Stimulated activated CD4-positive, alpha-beta T cell treated with anti-CD3 and anti-CD28 coated beads, Interleukin-15, amount 100 ng/mL, for 24 hours (primary cell): ENCODE measurements around the gene CD300LB.
"Not testable (repeated sequence)": the region's sequence is repeated elsewhere in the genome, so short reads cannot be mapped to it uniquely, and the experiment has no call there.

Source experiments
- DNase-seq: peaks from one replicate; pipeline ENCODE4 v3.0.0-alpha.2; 2020

CD300LB gene

GRCh38 chr17:74531231-74531761 is at the start of gene CD300LB:
CD300LB (minus strand) TSS chr17:74531475; CDS start chr17:74531350, 125 bp downstream.
- no peak for DNase-seq

DNA sequence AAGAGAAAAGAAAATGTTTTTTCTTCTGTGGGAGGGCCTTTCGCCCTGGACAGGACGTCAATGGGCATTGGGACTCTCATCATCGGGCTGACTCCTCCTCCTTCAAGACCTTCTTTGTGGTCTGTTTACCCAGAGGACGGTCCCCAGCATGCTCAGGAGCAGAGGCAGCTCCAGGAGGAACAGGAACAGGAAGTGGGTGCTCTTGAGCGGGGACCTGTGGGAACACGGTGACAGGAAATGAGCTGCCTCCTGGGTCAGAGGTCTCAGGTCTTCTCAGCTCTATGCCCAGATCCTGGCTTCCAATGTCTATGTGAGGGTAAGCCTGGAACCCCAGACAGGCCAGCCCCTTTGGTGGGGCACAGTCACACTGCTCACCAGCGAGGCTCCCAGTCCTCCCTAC is 48.6 kb upstream of the CD300LB start:
- no peak for DNase-seq

- no peak for DNase-seq
Measured at GRCh38 chr17:74578979-74579378, 47.7 kb upstream of the CD300LB start.

DNA sequence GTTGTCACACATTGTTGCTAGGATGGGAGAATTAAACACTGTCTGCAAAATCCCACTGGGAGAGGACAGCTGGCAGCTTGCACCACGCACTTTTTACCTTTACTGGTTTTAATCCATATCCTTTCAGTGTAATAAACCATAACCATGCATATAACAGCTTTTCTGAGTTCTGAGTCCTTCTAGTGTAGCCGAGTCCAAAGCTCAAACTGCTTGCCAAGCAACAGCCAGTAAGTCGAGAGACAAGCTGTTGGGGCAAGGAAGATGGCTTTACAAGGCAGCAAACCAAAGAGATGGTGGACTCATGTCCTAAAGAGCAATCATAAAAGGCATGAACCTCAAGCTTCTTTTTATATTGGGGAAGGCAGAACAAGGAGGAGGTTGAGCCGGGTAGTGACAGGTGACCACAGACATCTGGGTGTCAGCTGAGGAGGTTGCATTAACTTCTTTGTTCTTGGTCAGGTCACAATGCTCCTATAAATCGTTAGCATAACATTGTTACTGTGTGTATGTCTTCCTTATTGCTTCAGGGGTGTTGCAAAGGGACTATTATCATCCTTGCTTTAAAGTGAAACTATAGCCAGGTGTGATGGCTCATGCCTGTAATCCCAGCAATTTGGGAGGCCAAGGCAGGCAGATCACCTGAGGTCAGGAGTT is 43.3 kb upstream of the CD300LB start:
- no peak for DNase-seq

GRCh38 chr17:74573635-74574034 is 42.4 kb upstream of the CD300LB start:
- not testable (repeated sequence) for DNase-seq

DNA sequence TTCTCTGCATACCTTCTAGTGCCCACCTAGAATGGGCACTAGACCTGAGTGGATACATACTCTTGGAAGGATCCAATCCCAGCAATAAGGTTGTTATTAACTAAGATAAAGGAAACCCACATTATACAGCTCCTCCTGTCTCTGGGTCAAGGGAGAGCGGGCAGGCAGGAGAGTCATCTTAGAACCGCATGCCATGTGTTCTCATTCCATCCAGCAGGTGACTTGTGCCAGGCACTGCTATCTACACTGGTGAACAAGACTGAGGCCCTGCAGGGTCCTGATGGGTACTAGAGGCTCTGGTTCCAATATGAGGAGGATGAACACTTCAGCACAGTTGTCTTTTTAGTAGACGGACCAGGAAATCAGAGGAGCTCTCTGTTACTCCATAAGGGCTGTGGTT is 41.9 kb upstream of the CD300LB start:
- no peak for DNase-seq

GRCh38 chr17:74571621-74572270 is 40.5 kb upstream of the CD300LB start:
- DNase-seq, result no peak

DNA sequence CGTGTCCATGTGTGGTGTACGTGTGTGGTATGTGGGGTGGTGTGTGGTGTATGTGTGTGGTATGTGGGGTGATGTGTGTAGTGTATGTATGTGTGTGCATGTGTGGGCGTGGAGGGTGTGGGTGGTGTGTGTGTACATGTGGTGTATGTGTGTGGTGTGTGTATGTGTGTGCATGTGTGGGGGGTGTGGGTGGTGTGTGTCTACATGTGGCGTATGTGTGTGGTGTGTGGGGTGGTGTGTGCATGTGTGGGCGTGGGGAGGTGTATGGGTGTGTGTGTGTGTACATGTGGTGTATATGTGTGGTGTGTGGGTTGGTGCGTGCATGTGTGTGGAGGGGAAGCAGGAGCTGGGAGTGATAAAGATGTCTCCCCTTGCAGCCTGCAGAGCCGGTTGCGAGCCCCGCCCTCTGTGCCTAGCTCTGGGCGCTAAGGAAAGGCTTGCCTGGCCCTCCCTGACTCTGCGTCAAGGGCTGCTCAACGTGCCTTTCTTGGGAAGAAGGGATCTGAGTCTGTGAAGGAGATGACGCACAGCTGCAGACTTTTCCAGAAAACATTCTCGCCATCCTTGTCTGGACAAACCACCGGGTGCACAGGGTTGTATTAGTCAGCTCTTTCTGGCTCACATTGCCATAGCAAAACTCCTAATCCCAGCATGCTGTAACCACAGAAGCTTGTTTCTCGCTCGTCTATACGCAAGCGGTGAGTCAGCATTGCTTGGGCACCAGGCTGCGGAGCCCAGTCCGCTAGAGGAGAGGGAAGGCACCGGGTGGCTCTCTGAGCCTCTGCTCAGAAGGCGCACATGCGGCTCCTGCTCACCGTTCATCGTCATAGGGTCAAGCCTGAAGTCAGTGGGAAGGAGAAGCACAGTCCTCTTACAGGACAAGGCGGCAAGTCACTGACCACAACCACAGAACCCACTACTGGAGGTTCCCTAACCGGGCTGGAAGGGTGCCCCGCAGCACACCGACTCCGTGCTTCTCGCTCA is 38.0 kb upstream of the CD300LB start:
- peak; percentile 67 for DNase-seq

DNA sequence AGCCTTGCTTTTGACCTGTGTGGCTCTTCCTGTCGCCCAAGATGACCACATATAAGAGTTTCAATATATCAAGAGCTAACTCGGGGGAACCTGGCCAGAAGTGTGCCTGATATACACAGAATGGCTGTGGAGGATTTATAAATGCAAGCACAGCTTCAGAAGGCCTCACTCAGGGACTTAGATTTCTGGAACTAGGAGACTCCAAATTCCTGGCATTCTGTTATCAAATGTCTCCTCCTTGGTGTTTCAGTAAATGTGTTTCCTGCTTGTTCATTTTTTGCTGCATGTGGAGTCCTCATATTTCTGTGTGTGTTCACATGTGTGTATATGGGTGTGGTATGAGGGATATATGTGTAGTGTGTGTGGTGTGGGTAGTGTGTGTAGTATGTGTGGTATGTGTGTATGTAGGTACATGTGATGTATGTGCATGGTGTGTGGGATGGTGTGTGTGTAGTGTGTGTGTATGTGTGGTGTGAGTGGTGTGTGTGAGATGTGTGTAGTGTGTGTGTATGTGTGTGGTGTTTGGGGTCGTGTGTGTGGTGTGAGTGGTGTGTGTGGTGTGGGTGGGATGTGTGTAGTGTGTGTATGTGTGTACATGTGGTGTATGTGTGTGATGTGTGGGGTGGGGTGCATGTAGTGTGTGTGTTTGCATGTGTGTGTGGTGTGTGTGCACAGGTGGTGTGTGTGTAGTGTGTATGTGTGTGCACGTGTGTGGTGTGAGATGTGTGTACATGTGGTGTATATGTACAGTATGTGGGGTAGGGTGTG is 37.0 kb upstream of the CD300LB start:
- no peak for DNase-seq

DNA sequence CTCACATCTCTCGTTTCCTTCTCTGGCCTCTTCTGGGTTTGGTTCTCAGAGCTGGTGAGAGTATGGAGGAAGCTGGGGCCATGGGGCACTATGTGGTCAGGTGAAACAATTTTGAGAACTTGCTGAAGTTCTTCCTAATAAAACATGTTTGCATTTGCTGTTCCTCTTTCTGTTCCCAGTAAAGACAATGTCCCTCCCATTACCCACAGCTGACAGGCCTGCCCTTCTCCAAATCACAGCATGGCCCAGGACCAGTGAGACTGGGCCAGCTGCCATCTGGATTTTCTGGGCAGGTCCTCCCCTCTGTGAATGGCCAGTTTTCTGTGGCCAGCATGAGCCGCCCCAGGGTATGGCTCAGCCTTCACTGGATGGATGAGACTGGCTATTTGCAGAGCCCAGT is 36.1 kb upstream of the CD300LB start, which contains the start of gene CD300H:
TSS of gene CD300H (minus strand) at position 113 of the 400 bp plus-strand sequence.
- DNase-seq, result no peak

DNA sequence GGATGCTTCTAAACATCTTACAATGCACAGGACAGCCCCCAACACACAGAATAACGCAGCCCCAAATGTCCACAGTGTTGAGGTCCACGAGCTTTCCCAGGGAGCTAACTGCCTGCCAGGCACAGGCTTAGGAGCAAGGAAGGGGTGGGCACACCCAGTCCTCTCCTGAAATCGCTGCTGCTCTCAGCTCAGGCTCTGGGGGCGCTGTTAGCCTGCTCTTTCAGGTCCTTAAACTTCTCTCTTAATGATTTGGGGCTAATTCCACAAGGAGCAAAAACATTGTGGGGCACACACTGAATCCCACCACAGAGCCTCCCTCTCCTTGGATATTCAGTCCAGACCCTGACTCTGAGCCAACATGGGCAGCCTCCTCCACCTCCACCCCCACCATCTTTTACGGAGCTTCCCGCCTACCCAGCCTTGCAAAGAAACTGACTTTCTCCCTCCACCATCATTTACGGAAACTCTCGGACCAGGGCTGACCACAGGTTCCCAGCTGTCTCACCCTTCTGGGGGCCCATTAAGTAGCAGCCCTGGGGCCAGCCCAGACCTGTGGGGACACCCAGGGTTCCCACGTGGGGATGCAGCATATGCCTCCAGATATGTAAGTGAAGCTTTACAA is 35.0 kb upstream of the CD300LB start:
- DNase-seq, result peak; percentile 59

DNA sequence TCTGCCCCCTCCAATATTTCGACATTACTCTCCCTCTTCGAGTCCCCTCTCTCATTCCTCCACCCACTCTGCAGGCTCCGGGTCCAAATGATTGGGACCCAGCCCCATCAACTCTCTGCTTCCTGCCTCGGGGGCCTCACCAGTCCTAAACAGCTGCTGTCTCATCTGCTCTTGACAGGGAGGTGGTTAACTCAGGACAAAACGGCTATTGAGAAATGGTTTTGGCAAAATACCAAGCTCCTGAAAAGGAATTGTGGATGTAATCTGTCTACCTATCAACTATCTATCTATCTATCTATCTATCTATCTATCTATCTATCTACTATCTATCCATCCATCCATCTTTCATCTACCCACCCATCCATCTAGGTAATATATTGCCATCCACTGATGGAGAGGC is 33.9 kb upstream of the CD300LB start:
- DNase-seq, result no peak

GRCh38 chr17:74563358-74563757 is 32.1 kb upstream of the CD300LB start:
- DNase-seq, result no peak

DNA sequence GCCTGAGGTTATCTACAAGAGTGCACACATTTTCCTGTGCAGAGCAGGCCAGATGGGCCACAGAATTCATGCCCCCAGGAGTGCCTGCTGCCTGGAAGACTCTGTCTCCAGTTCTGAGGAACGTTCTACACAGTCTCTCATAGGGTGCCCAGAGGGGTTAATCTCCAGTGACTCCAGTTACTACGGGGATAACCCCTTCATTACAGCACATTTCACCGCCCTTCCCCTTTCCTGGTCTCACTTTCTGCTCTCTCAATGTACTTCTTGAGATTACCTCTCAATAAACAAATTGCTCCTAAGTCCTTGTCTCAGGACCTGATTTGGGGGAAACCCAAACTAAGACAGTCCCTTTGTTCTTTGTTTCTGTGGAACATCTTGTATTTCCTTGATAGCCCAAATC is 30.3 kb upstream of the CD300LB start:
- DNase-seq, result no peak

- no peak for DNase-seq
Measured at GRCh38 chr17:74558882-74559519, 27.7 kb upstream of the CD300LB start.

- not testable (repeated sequence) for DNase-seq
Measured at GRCh38 chr17:74558402-74558801, 27.1 kb upstream of the CD300LB start.

DNA sequence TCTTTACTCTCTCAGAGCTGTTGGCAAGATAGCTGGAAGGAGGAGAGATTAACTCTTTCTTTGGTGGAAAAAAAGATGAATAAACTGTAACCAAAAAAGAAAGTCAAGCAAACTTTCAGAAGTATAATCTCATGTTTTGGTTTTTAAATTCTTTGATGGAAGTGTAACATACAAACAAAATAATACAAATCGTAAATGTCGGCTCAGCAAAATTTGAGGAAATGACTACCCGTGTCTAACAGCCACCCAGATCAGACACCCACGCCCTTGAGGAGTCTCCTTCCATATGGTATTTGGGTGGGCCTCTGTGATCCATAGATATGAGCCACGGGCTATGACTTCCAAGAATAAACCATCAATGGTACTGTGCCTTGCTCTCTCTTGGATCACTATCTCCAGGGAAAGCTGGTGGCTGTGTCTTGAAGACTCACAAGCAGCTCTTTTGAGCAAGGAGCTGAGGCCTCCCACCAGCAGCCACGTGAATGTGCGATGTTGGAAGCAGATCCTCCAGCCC is 24.2 kb upstream of the CD300LB start:
- no peak for DNase-seq

DNA sequence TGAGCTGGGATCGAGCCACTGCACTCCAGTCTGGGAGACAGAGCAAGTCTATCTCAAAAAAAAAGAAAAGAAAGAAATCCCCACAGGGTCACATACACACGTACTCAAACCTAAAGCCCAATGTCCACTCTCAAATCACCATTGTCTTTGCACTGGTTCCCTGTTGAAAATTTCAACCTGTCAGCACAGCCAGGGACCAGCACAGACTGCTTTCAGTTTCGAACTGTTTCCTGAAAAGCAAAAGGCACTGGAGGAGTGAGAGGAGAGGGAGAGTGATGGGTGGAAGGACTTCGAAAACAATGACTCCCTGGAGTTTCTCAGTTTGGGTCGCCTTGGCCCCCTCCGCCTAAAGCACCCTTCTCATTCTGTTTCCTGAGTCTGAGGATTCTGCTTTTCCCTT is 23.6 kb upstream of the CD300LB start:
- DNase-seq, result no peak

- no peak for DNase-seq
Measured at GRCh38 chr17:74552037-74552436, 20.8 kb upstream of the CD300LB start.

DNA sequence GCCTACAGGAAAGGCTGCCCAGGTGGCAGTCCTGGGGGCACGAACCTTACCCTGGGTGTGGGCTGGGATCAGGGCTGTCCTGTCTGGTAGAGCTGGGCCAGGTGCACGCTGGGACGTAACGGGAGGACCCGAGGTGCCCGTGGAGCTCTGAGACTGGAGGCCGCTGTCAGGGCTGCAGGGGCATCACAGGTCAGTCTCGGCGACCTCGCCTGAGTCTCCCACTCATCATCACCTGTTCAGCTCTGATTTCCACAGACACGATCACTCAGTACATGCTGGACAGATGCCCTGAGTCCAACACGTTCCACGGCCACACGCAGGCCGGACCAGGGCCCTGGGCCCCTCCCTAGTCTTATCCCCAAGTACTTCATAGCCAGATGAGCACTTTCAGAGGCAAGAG is 19.3 kb upstream of the CD300LB start:
- DNase-seq, result no peak

DNA sequence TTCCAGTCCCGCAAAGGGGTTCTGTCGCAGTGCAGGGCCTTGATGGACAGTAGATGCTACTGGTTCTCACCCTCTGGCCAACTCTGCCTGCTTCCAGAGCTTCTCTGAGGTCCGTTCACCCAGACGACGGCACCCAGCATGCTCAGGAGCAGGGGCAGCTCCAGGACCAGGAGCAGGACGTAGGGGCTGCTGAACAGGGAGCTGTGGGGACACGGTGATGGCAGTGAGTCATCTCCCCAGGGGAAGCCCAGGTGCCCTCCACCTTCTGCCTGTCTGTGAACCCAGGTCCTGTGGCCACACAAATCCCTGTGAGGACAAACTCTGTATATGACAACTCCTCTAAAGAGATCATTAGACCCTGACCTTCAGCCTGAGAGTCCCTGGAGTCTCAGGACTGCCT is 18.1 kb upstream of the CD300LB start:
- DNase-seq, result no peak
